Kasumi-1 (cell line): ENCODE measurements around the gene NFKBIZ.
"Not testable (repeated sequence)": the region's sequence is repeated elsewhere in the genome, so short reads cannot be mapped to it uniquely, and the experiment has no call there.

ENCODE experiments used
- DNase-seq, 2 experiments: peaks; one replicate each; lab custom pipeline; 2025; lab: John Stamatoyannopoulos, UW

NFKBIZ gene

GRCh38 chr3:101876142-101876541, 26.8 kb downstream of the NFKBIZ start:
- no peak for DNase-seq

GRCh38 chr3:101878589-101878988, 29.3 kb downstream of the NFKBIZ start:
- DNase-seq: no peak

GRCh38 chr3:101879102-101879501, 29.8 kb downstream of the NFKBIZ start:
- DNase-seq: no peak

- peak; percentile 45 to 64 for DNase-seq
Measured at GRCh38 chr3:101879623-101880284, 30.4 kb downstream of the NFKBIZ start.

DNA sequence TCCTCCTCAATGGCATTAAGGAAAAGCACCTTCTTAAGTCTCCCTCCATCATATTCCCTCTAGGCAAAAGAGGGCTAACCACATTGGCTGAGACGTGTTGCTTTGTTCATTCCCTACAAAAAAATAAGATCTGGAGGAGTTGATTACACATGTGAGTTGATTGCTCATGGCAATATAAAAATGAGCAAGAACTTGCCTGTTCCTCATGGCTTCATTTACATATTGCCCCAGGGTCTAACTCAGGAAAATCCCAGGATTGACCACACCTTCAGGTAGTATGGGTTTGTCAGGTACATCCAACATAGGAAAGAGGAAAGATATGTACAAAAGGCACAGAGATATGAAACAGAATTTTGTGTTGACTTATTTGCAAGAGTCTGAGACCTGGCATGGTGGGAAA, 35.5 kb downstream of the NFKBIZ start:
- no peak for DNase-seq

- not testable (repeated sequence) for DNase-seq
Measured at GRCh38 chr3:101885584-101885983, 36.3 kb downstream of the NFKBIZ start.

GRCh38 chr3:101886626-101887025, 37.3 kb downstream of the NFKBIZ start:
- no peak for DNase-seq

DNA sequence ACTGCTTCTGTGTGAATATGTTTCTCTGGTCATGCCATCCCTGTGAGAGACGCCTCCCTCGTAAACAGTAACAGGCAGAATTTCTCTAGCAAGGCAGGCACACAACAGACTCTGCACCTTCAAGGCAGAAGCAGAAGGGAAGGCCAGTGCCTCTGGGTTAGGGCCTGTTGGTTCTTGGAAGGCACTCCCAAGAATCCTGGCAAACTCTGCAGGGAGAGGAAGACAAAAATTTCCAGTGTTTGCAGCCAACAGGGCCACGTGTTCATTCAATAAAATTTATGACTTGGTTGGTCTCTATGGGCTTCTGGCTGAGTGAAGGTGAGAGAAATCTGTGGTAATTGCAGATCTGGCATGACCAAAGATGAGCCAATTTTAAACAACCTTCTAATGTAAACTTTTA, 39.3 kb downstream of the NFKBIZ start:
- DNase-seq: no peak

DNA sequence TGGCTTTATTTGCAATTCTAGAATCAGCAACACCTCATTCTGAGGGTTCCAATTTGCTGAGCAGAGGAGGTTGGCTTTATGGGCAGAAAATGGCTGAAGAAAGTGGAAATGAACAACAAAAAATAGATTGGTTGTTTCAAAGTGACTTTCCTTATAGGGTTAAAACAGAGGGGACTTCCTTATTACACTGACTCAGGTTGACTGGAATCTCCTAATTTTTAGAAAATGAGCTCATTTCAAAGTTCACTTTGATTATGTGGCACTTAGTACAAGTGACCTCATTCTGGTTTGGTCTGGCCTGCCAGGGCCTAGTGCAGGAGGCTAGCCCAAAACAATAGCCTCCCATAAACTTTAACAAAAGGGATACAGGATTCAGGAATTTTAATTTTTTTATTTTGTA, 41.4 kb downstream of the NFKBIZ start:
- DNase-seq: no peak

GRCh38 chr3:101892648-101893047, 43.3 kb downstream of the NFKBIZ start:
- DNase-seq: no peak

GRCh38 chr3:101896083-101896757, 46.9 kb downstream of the NFKBIZ start:
- no peak for DNase-seq

- no peak for DNase-seq
Measured at GRCh38 chr3:101897013-101897412, 47.7 kb downstream of the NFKBIZ start.

GRCh38 chr3:101898039-101898438, 48.7 kb downstream of the NFKBIZ start:
- DNase-seq: no peak

GRCh38 chr3:101898752-101899169, 49.4 kb downstream of the NFKBIZ start:
- DNase-seq: peak; percentile 67 to 78

GRCh38 chr3:101900316-101900715, 51.0 kb downstream of the NFKBIZ start:
- DNase-seq: no peak

- DNase-seq: no peak
Measured at GRCh38 chr3:101900736-101901135, 51.4 kb downstream of the NFKBIZ start.

- no peak for DNase-seq
Measured at GRCh38 chr3:101902041-101902440, 52.7 kb downstream of the NFKBIZ start.

- no peak for DNase-seq
Measured at GRCh38 chr3:101903451-101903871, 54.1 kb downstream of the NFKBIZ start.

- not testable (repeated sequence) for DNase-seq
Measured at GRCh38 chr3:101905573-101905972, 56.3 kb downstream of the NFKBIZ start.
